Prostate gland (tissue), 2 donors: ENCODE results near the gene HMHB1. TPM values are rescaled to one million over a fixed set of nuclear protein-coding genes. Genes with fewer than 3 reads are reported as not detected.

Experiments used
- DNase-seq: peaks from one replicate; pipeline ENCODE4 v3.0.0-alpha.2; 2019; ENCODE audit warnings: low spot score
- H3K27ac ChIP-seq, 2 donors: fragments of 200-600 bp; sonication (generic); 2 replicates each; pipeline ENCODE4 v1.5.1; 2017 to 2019
- H3K27me3 ChIP-seq: fragments of 200-600 bp; sonication (generic); replicated peaks from 2 replicates; pipeline ENCODE4 v1.5.1; 2019; ENCODE audit not compliant: insufficient read depth
- H3K36me3 ChIP-seq, 2 donors: fragments of 200-600 bp; sonication (generic); 1 replicate in 1 of 2; 2 replicates in 1 of 2; pipeline versions ENCODE4 v1.5.1 to v1.8.1; 2017 to 2019
- H3K4me1 ChIP-seq: fragments of 200-600 bp; sonication (generic); replicated peaks from 2 replicates; pipeline ENCODE4 v1.5.1; 2019
- H3K4me3 ChIP-seq, 2 donors: fragments of 200-600 bp; sonication (generic); 2 replicates each; pipeline ENCODE4 v1.5.1; 2017 to 2019
- H3K9me3 ChIP-seq: fragments of 200-600 bp; sonication (generic); 2 replicates; pipeline ENCODE4 v1.5.1; 2017
- CTCF ChIP-seq, 4 experiments: fragments of 200-600 bp in 2 of 4; fragments of 450-650 bp in 2 of 4; sonication (generic) in 2 of 4; IDR thresholded peaks; 1 replicate in 3 of 4; 2 replicates in 1 of 4; pipeline ENCODE4 v1.5.1; 2016 to 2019; ENCODE audit warnings: antibody characterized with exemption in 4 of 4, mild to moderate bottlenecking in 2 of 4, moderate library complexity in 2 of 4
- POLR2A ChIP-seq: fragments of 450-650 bp; IDR thresholded peaks from one replicate; pipeline ENCODE4 v1.6.1; 2016; ENCODE audit warnings: antibody characterized with exemption, mild to moderate bottlenecking
- POLR2AphosphoS5 ChIP-seq: sonication (generic); formaldehyde crosslinking; IDR thresholded peaks from one replicate; pipeline ENCODE4 v1.6.1; 2017; ENCODE audit warnings: antibody characterized with exemption
- WGBS: methylation state at CpG from one replicate; pipeline ENCODE4 v1.1.5; 2018; 5-methylcytosine and 5-hydroxymethylcytosine counted together
- intact Hi-C: fragments of 100-400 bp; cut with DNase I; formaldehyde crosslinking; loops from one replicate; pipeline ENCODE4 v1.14.2; 2022
- total RNA-seq, 2 donors: library from RNA; depleted of rRNA; stranded (reverse); fragments of >200 nt; gene quantifications; one replicate each; pipeline ENCODE4 v1.1.0, GENCODE V29; 2016

The HMHB1 gene
- total RNA-seq, 2 donors from 2014 or later, result not detected

- TF ChIP-seq CTCF (IDR thresholded peaks at IDR 0.05), result no peak
- H3K36me3 ChIP-seq, result no peaks in the 10 kb centered on the region
- no peaks in the 10 kb centered on the region for H3K9me3 ChIP-seq
- no peaks in the 10 kb centered on the region for H3K4me1 ChIP-seq
- no peak overlapping the region for H3K27ac ChIP-seq
- 97% methylated on average over 4 of the region's 4 CpGs for WGBS
- H3K4me3 ChIP-seq, result no peak overlapping the region
- intact Hi-C loops, result no loop called here
- DNase-seq, result no peak
- H3K27me3 ChIP-seq, result no peaks in the 10 kb centered on the region
Observed at GRCh38 chr5:143776951-143777350, 35.0 kb upstream of the HMHB1 start.

- whole genome bisulfite sequencing, result 97% methylated on average over 2 of the region's 2 CpGs
- no peak overlapping the region for H3K27ac ChIP-seq
- no peaks in the 10 kb centered on the region for H3K9me3 ChIP-seq
- no peak for DNase-seq
- H3K36me3 ChIP-seq, result no peaks in the 10 kb centered on the region
- TF ChIP-seq POLR2AphosphoS5 (no peak), CTCF (IDR thresholded peaks at IDR 0.05) (no peak), POLR2A (no peak)
- intact Hi-C loops, result no loop called here
- H3K4me1 ChIP-seq, result no peaks in the 10 kb centered on the region
- no peak overlapping the region for H3K4me3 ChIP-seq
- H3K27me3 ChIP-seq, result no peaks in the 10 kb centered on the region
Observed at GRCh38 chr5:143779506-143779905, 32.5 kb upstream of the HMHB1 start.

- no peak overlapping the region for H3K27ac ChIP-seq
- no peak for DNase-seq
- 55% methylated on average over 2 of the region's 2 CpGs for WGBS
- no peaks in the 10 kb centered on the region for H3K4me1 ChIP-seq
- H3K36me3 ChIP-seq, result no peaks in the 10 kb centered on the region
- no peaks in the 10 kb centered on the region for H3K9me3 ChIP-seq
- intact Hi-C loops, result no loop called here
- no peak overlapping the region for H3K4me3 ChIP-seq
- no peaks in the 10 kb centered on the region for H3K27me3 ChIP-seq
- TF ChIP-seq POLR2A, result no peak
- TF ChIP-seq POLR2AphosphoS5, result no peak
- TF ChIP-seq CTCF (IDR thresholded peaks at IDR 0.05), result no peak
Observed at GRCh38 chr5:143781993-143782520, 29.9 kb upstream of the HMHB1 start.

- TF ChIP-seq POLR2AphosphoS5 (no peak), CTCF (IDR thresholded peaks at IDR 0.05) (no peak), POLR2A (no peak)
- no peak overlapping the region for H3K4me3 ChIP-seq
- no peaks in the 10 kb centered on the region for H3K27me3 ChIP-seq
- no peaks in the 10 kb centered on the region for H3K4me1 ChIP-seq
- intact Hi-C loops, result no loop called here
- no peaks in the 10 kb centered on the region for H3K36me3 ChIP-seq
- 48% methylated on average over 3 of the region's 3 CpGs for WGBS
- H3K9me3 ChIP-seq, result no peaks in the 10 kb centered on the region
- no peak overlapping the region for H3K27ac ChIP-seq
- no peak for DNase-seq
Observed at GRCh38 chr5:143782588-143783386, 29.2 kb upstream of the HMHB1 start.

- Histone ChIP-seq H3K27ac (no peak overlapping the region), H3K9me3 (no peaks in the 10 kb centered on the region), H3K27me3 (no peaks in the 10 kb centered on the region), H3K4me3 (no peak overlapping the region), H3K36me3 (no peaks in the 10 kb centered on the region), H3K4me1 (no peaks in the 10 kb centered on the region)
- TF ChIP-seq POLR2AphosphoS5 (no peak), POLR2A (no peak), CTCF (IDR thresholded peaks at IDR 0.05) (no peak)
- no peak for DNase-seq
- 95% methylated on average over 1 of the region's 1 CpG for WGBS
- intact Hi-C loops, result no loop called here
Observed at GRCh38 chr5:143788401-143788800, 23.6 kb upstream of the HMHB1 start.
